ENCODE data around the gene KARS1. TPM values are rescaled to one million over a fixed set of nuclear protein-coding genes. Genes with fewer than 3 reads are reported as not detected.

Gene KARS1
- 100 to 1,000 TPM in 2 of 4 donors, 10 to 100 TPM in 2; 88.6 to 110 (median 100) TPM for total RNA-seq

GRCh38 chr16:75647492-75648264 lies at the start of gene KARS1, which contains the start of gene TERF2IP:
Gene KARS1 (minus strand): TSS chr16:75647665. CDS start chr16:75647639, 26 bp downstream.
Gene TERF2IP (plus strand): TSS chr16:75647773. CDS start chr16:75647883, 110 bp downstream.
- H3K4me3 ChIP-seq (ENCODE audit: low read depth, poor library complexity, severe bottlenecking) = peak within 1 kb of the TSS; percentile 91
- intact Hi-C loops (cut with DNase I; ENCODE audit: low total_unique reads) = loop anchor here (10.0 kb wide), 1 partner anchor 117 kb away; no protein-coding TSS in a partner anchor
- DNase-seq (ENCODE audit: low spot score in 2 of 2) = peak; percentile 94 to 98
- 0% methylated on average over 38 to 51 of the region's 76 CpGs for WGBS, 2 donors
- TF ChIP-seq POLR2A (IDR thresholded peaks at IDR 0.05) (peak in 1 of 2 donors; percentile 89), CTCF (IDR thresholded peaks at IDR 0.05) (no peak)

GRCh38 chr16:75695708-75696107 lies 48.2 kb upstream of the KARS1 start:
- no peak overlapping the region for H3K4me3 ChIP-seq (ENCODE audit: low read depth, poor library complexity, severe bottlenecking)
- TF ChIP-seq POLR2A (IDR thresholded peaks at IDR 0.05) (no peak), CTCF (IDR thresholded peaks at IDR 0.05) (no peak)
- 87 to 92% methylated on average over 6 of the region's 6 CpGs for WGBS, 2 donors
- no peak for DNase-seq (ENCODE audit: low spot score in 2 of 2)
- intact Hi-C loops (cut with DNase I; ENCODE audit: low total_unique reads) = no loop called here

GRCh38 chr16:75687361-75687760 lies 39.9 kb upstream of the KARS1 start:
- DNase-seq (ENCODE audit: low spot score in 2 of 2) = no peak
- no peak overlapping the region for H3K4me3 ChIP-seq (ENCODE audit: low read depth, poor library complexity, severe bottlenecking)
- intact Hi-C loops (cut with DNase I; ENCODE audit: low total_unique reads) = no loop called here
- no peak for TF ChIP-seq POLR2A (IDR thresholded peaks at IDR 0.05)
- TF ChIP-seq CTCF (IDR thresholded peaks at IDR 0.05) = no peak

- H3K4me3 ChIP-seq (ENCODE audit: low read depth, poor library complexity, severe bottlenecking) = no peak overlapping the region
- intact Hi-C loops (cut with DNase I; ENCODE audit: low total_unique reads) = no loop called here
- 90 to 91% methylated on average over 14 of the region's 14 CpGs for WGBS, 2 donors
- TF ChIP-seq CTCF (IDR thresholded peaks at IDR 0.05) (no peak), POLR2A (IDR thresholded peaks at IDR 0.05) (no peak)
- DNase-seq (ENCODE audit: low spot score in 2 of 2) = no peak
Measured at GRCh38 chr16:75682308-75682707, 34.8 kb upstream of the KARS1 start.

- TF ChIP-seq POLR2A (IDR thresholded peaks at IDR 0.05) (no peak), CTCF (IDR thresholded peaks at IDR 0.05) (no peak)
- DNase-seq (ENCODE audit: low spot score in 2 of 2) = no peak
- intact Hi-C loops (cut with DNase I; ENCODE audit: low total_unique reads) = no loop called here
- 84 to 91% methylated on average over 5 of the region's 5 CpGs for WGBS, 2 donors
- H3K4me3 ChIP-seq (ENCODE audit: low read depth, poor library complexity, severe bottlenecking) = no peak overlapping the region
Measured at GRCh38 chr16:75679366-75679765, 31.9 kb upstream of the KARS1 start.
